GM20000 (cell line): Measurements from ENCODE around the gene PCCA.
"Not testable (repeated sequence)": the region's sequence is repeated elsewhere in the genome, so short reads cannot be mapped to it uniquely, and the experiment has no call there.

Experiments
- DNase-seq: peaks from one replicate; pipeline ENCODE4 v3.0.0; 2012; ENCODE audit warnings: low spot score
- TF ChIP-seq, protein P1 (sequence below): IDR thresholded peaks from 2 replicates; pipeline ENCODE4 v1.5.1; 2012; ENCODE audit warnings: mild to moderate bottlenecking, control low read depth; ENCODE audit errors: extremely low read depth, missing control alignments

Gene PCCA

DNA sequence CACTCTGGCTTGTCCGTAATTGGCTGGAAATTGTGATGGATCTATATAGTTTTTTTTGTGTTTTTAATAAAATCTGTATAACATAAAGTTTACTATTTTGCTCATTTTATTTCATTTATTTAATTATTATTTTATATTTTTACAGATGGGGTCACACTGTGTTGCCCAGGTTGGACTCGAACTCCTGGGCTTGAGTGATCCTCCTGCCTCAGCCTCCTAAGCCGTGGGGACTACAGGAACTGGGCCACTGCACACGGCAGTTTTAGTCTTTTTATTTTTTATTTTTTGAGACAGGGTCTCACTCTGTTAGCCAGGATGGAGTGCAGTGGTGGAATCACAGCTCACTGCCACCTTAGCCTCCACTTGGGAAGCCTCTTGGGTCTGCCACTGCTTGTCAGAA is 58.9 kb downstream of the PCCA start:
- TF ChIP-seq, protein P1, sequence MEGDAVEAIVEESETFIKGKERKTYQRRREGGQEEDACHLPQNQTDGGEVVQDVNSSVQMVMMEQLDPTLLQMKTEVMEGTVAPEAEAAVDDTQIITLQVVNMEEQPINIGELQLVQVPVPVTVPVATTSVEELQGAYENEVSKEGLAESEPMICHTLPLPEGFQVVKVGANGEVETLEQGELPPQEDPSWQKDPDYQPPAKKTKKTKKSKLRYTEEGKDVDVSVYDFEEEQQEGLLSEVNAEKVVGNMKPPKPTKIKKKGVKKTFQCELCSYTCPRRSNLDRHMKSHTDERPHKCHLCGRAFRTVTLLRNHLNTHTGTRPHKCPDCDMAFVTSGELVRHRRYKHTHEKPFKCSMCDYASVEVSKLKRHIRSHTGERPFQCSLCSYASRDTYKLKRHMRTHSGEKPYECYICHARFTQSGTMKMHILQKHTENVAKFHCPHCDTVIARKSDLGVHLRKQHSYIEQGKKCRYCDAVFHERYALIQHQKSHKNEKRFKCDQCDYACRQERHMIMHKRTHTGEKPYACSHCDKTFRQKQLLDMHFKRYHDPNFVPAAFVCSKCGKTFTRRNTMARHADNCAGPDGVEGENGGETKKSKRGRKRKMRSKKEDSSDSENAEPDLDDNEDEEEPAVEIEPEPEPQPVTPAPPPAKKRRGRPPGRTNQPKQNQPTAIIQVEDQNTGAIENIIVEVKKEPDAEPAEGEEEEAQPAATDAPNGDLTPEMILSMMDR: no peak
- no peak for DNase-seq

DNA sequence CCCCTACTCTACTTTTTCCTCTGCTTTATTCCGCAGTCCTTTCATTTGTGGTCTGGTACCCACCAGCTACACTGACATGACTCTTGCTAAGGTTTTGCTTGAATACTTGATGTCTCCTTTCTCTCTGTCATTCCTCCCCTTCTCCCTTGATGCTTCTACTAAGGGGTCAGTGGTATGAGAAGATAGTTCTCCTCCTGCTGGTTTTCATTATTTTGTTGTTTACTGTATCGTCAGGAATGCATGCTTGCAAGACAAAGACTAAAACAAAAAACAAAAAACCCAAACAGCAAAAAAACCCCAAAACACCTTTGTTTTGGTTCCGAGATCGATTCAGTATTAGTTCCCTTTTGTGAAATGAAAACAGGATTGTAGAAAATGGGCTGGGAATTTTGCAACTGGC is 59.5 kb downstream of the PCCA start:
- TF ChIP-seq, protein P1: no peak
- no peak for DNase-seq

DNA sequence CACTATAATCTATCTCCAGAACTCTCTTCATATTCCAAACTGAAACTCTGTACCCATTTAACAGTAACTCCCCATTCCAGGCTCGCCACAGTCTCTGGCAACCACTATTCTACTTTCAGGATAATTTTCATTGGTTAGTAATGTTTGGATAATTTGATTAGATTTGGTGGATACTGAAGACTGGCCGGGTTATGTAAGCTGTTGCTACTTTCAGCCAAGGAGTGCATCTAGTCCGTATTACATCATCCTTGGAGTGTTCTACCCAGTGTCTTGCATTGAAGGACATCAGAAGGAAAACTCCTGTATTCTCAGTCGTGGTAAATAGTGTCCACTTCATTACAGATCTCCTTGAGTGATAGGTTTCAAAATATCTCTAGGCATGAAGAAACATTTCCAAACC is 60.5 kb downstream of the PCCA start:
- TF ChIP-seq, protein P1: no peak
- DNase-seq: no peak

DNA sequence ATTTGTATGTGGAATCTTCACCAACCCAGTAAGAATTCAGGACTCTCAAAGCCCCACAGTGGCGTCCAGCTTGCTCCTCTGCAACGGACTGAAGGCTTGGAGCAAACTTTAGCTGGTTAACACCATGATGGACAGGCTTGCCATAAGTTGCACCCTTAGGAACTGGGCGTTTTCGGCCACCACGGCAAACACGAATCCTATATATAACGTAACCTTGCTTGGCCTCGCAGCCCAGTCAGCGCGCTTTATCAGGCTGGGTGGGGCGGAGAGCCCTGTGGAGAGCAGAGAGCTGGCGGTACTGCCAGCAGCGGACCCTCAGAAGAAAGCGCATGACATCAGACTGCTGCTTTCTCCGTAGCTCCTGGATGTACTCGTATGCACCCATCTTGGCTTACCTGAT is 61.8 kb downstream of the PCCA start:
- DNase-seq: not testable (repeated sequence)

DNA sequence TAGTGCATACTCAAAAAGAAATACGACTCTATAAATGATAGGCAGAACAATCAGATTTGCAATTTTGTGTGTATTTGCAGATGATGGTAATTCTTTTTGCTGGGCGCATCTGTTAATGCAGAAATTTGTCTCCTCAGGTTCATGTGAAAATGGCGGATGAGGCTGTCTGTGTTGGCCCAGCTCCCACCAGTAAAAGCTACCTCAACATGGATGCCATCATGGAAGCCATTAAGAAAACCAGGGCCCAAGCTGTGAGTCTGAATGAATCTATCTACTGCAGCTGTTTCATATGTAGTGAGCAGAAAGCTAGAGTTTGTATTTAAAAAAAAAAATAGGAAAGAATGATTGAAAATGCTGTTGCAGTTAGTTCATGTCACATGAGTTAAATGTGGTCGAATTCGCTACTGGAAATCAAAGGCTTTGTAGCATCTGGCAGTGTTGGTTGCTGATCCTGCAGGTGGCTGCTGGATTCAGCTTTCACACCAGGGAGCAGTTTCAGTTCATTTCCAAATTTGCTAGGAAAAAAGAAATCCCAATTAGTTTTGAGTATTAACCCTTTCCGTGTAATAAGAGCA is 66.0 kb downstream of the PCCA start:
- TF ChIP-seq, protein P1: no peak
- DNase-seq: no peak

DNA sequence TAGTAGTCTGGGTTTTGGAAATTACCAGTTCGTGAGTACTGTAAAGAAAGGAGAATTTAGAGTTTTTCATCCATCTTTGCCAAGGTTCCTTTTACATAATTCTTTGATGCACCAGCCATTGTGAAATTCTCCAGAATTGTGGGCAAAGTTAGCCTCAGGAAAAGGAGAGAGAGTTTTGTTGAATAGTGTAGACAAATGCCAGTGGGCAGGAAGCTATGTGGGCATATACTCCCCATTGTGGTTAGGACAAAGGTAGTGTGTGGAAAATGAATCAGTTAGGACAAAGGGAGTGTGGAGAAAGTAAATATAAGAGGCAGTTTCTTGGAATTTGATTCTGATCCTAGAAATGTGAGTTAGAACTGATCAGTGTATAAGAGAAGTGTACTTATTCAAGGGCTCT is 67.9 kb downstream of the PCCA start:
- TF ChIP-seq, protein P1: no peak
- DNase-seq: no peak

DNA sequence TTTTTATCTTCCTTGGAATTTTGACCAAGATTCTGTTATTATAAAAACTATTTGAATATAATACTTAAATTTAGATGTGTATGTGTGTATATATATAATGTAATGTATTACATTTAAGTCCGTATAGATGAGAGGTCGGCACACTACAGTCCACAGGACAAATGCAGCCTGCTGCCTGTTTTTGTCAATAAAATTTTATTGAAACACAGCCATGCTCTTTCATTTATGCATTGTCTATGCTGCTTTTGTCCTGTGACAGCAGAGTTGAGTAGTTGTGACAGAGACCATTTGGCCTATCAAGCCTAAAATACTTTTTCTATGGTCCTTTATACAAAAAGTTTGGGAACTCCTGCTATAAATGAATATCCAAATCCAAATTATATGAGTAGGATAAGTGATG is 69.7 kb downstream of the PCCA start:
- TF ChIP-seq, protein P1: no peak
- DNase-seq: no peak

DNA sequence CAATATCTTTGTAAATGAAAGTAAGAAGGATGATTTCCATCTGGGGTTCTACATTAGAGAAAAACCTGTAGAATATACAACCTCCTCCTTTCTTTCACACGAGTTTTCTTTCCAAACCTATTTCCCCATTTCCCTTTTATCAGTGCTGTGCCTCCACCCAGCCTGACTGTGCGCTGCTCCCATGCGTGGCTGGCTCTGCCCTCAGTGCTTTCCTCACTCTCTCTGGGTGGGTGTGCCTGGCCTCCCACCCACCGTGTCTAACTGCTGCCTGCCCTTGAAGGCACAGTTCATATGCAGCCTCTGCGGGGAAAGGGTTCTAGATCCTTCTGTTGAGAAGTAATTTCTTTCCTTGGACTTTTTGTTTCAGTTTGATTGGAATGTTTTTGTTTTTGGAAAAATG is 70.7 kb downstream of the PCCA start:
- no peak for DNase-seq
- TF ChIP-seq, protein P1: no peak
